Testis (tissue), 2 donors: ENCODE data around the gene POFUT1.

Source experiments
- POLR2A ChIP-seq: fragments of 450-650 bp; IDR thresholded peaks from one replicate; pipeline ENCODE4 v1.6.1; 2017; ENCODE audit warnings: antibody characterized with exemption, mild to moderate bottlenecking, moderate library complexity
- TF ChIP-seq, protein P1 (sequence below), 3 experiments: fragments of 450-650 bp in 2 of 3; fragments of 200-600 bp in 1 of 3; sonication (generic) in 1 of 3; IDR thresholded peaks; one replicate each; pipeline ENCODE4 v1.5.1; 2016 to 2019; ENCODE audit warnings: antibody characterized with exemption in 3 of 3, mild to moderate bottlenecking in 2 of 3, moderate library complexity in 1 of 3

DNA sequence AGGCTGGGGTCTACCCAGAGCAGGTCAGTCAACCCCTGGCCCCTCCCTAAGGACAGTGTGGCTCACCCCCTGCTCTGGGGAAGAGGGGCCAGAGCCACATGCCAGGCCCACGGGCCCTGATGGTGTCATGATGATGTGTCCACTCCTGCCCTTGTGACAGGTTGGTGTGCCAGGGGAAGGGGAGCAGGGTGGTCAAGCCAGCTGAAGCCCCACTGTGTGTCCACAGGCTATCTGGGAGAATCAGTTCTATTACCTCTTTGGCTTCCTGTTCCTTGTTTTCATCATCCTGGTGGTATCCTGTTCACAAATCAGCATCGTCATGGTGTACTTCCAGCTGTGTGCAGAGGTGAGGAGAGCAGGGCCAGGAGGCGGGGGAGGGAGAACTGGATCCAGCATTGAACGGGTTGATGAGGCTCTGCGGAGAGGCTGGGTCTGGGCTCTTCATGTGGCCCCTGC lies 47.9 kb upstream of the POFUT1 start:
- TF ChIP-seq, protein P1, sequence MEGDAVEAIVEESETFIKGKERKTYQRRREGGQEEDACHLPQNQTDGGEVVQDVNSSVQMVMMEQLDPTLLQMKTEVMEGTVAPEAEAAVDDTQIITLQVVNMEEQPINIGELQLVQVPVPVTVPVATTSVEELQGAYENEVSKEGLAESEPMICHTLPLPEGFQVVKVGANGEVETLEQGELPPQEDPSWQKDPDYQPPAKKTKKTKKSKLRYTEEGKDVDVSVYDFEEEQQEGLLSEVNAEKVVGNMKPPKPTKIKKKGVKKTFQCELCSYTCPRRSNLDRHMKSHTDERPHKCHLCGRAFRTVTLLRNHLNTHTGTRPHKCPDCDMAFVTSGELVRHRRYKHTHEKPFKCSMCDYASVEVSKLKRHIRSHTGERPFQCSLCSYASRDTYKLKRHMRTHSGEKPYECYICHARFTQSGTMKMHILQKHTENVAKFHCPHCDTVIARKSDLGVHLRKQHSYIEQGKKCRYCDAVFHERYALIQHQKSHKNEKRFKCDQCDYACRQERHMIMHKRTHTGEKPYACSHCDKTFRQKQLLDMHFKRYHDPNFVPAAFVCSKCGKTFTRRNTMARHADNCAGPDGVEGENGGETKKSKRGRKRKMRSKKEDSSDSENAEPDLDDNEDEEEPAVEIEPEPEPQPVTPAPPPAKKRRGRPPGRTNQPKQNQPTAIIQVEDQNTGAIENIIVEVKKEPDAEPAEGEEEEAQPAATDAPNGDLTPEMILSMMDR (IDR thresholded peaks at IDR 0.05), result no peak
- TF ChIP-seq POLR2A, result no peak
